22Rv1 (cell line): ENCODE measurements around the gene KRT71.

ENCODE experiments used
- H3K27ac ChIP-seq: fragments of 450-650 bp; 2 replicates; pipeline ENCODE4 v1.5.1; 2017
- CTCF ChIP-seq: fragments of 450-650 bp; IDR thresholded peaks from 2 replicates; pipeline ENCODE4 v1.5.1; 2017; ENCODE audit warnings: mild to moderate bottlenecking
- ZFX ChIP-seq: fragments of 450-650 bp; IDR thresholded peaks from 2 replicates; pipeline ENCODE4 v1.6.1; 2017; ENCODE audit warnings: antibody characterized with exemption, borderline replicate concordance

KRT71 gene

GRCh38 chr12:52515927-52516831 is 36.8 kb downstream of the KRT71 start:
- no peak for TF ChIP-seq CTCF
- TF ChIP-seq ZFX, result no peak
- H3K27ac ChIP-seq, result no peak overlapping the region

DNA sequence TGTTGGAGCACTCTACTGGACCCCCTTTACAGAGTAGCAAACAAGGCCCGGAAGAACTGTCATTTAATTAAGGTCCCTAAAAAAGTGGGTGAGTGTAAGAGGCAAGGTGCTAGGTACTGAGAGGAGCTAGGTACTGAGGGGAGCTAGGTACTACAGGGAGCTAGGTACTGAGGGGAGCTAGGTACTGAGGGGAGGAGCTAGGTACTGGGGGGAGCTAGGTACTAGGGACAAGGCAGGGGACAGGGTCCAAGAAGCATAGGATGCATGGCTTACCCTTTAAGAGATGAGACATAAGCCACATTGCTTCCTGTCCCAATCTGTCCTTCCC is 37.7 kb downstream of the KRT71 start:
- no peak overlapping the region for H3K27ac ChIP-seq
- no peak for TF ChIP-seq ZFX
- no peak for TF ChIP-seq CTCF

DNA sequence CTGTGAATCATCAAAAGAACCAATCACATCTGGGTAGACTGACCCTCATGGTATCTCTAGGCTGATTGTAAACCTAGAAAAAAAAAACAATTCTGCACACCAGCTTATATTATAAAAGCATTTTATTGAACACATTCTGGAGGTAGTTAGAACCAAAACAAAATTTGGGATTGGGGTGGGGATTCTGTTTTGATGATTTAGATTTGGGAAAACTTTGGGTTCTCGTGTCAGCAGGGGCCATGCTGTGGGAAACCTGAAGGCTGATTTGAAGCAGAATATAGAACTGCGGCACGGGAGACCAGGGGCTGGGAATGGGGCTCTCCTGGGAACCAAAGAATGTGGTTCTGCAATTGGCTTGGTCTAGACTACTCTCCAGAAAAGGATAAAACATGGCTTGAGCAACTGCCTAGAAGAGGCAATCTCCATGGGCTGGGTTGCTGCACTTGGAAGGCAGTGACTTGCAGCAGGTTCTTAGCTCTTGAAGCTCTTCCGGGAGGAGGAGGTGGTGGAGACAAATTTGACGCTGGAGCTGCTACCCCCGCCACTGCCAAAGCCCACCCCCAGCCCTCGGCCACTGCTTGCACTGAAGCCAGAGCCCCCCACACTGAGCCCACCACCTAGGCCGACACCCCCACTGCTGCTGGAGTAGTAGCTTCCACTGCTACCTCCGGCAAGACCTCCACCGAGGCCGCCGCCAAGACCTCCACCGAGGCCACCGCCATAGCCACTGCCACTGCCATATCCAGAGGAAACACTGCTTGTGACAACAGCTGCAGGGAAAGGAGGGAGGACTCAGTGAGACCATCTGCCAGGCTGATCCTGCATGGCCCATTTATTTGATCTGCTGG is 38.2 kb downstream of the KRT71 start:
- TF ChIP-seq CTCF (no peak), ZFX (no peak)

GRCh38 chr12:52513736-52514135 is 39.2 kb downstream of the KRT71 start:
- no peak overlapping the region for H3K27ac ChIP-seq
- no peak for TF ChIP-seq CTCF
- TF ChIP-seq ZFX, result no peak

More for the DNA sequence above, 38.2 kb downstream of the KRT71 start:
- no peak overlapping the region for H3K27ac ChIP-seq

DNA sequence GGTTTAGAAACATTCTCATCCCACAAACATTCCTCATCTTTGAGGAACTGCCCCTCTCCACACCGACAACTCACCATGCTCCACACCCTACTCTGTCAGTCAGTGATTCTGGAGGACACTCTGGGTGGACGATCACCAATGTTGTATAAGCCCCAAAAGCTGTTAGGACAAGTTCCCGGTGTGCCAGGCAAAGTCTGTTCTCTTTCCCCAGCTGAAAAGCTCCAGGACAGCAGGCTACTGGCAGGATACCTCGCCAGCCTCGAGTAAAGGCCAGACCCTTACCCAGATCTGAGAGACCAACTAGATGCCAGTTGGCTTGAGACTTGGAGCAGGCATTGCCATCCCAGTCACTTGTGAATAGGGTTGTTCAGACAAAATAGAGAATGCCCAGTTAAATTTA is 44.7 kb downstream of the KRT71 start:
- H3K27ac ChIP-seq, result no peak overlapping the region
- no peak for TF ChIP-seq ZFX
- no peak for TF ChIP-seq CTCF

- TF ChIP-seq ZFX (no peak), CTCF (peak; percentile 69)
- H3K27ac ChIP-seq, result no peak overlapping the region
Measured at GRCh38 chr12:52506858-52507715, 45.9 kb downstream of the KRT71 start.
